ENCODE measurements around the gene CDH6.

Gene CDH6

GRCh38 chr5:31204958-31205357 lies 11.5 kb downstream of the CDH6 start:
- no peak for DNase-seq

GRCh38 chr5:31208043-31208442 lies 14.6 kb downstream of the CDH6 start:
- no peak for DNase-seq

GRCh38 chr5:31209334-31209733 lies 15.8 kb downstream of the CDH6 start:
- DNase-seq, result no peak

GRCh38 chr5:31211098-31211497 lies 17.6 kb downstream of the CDH6 start:
- DNase-seq, result no peak

GRCh38 chr5:31213257-31213656 lies 19.8 kb downstream of the CDH6 start:
- DNase-seq, result no peak

GRCh38 chr5:31213705-31214121 lies 20.2 kb downstream of the CDH6 start:
- DNase-seq, result no peak

- no peak for DNase-seq
Measured at GRCh38 chr5:31214229-31214628, 20.7 kb downstream of the CDH6 start.

- DNase-seq, result no peak
Measured at GRCh38 chr5:31215236-31215635, 21.8 kb downstream of the CDH6 start.

- no peak for DNase-seq
Measured at GRCh38 chr5:31217446-31217845, 24.0 kb downstream of the CDH6 start.

- no peak for DNase-seq
Measured at GRCh38 chr5:31218978-31219377, 25.5 kb downstream of the CDH6 start.

- no peak for DNase-seq
Measured at GRCh38 chr5:31221001-31221400, 27.5 kb downstream of the CDH6 start.

- no peak for DNase-seq
Measured at GRCh38 chr5:31225118-31225517, 31.6 kb downstream of the CDH6 start.

- DNase-seq, result no peak
Measured at GRCh38 chr5:31225613-31226012, 32.1 kb downstream of the CDH6 start.

- DNase-seq, result no peak
Measured at GRCh38 chr5:31226651-31227050, 33.2 kb downstream of the CDH6 start.

GRCh38 chr5:31229266-31229665 lies 35.8 kb downstream of the CDH6 start:
- no peak for DNase-seq

- no peak for DNase-seq
Measured at GRCh38 chr5:31231177-31231838, 37.8 kb downstream of the CDH6 start.

- DNase-seq, result peak; percentile 46
Measured at GRCh38 chr5:31232273-31232888, 38.9 kb downstream of the CDH6 start.

GRCh38 chr5:31235381-31235780 lies 41.9 kb downstream of the CDH6 start:
- DNase-seq, result no peak

GRCh38 chr5:31236339-31236738 lies 42.9 kb downstream of the CDH6 start:
- DNase-seq, result no peak

GRCh38 chr5:31237174-31237573 lies 43.7 kb downstream of the CDH6 start:
- no peak for DNase-seq

GRCh38 chr5:31238497-31238896 lies 45.0 kb downstream of the CDH6 start:
- DNase-seq, result no peak

GRCh38 chr5:31244921-31245320 lies 51.4 kb downstream of the CDH6 start:
- DNase-seq, result peak; percentile 84

- DNase-seq, result peak; percentile 7
Measured at GRCh38 chr5:31247381-31247780, 53.9 kb downstream of the CDH6 start.

- DNase-seq, result no peak
Measured at GRCh38 chr5:31250201-31250600, 56.7 kb downstream of the CDH6 start.

GRCh38 chr5:31251032-31251431 lies 57.5 kb downstream of the CDH6 start:
- no peak for DNase-seq
